Colon (tissue), 2 donors: Measurements from ENCODE around the gene FHOD3.

Experiments
- FAIRE-seq: peaks from 2 replicates; lab custom pipeline; 2012; peaks lifted over from hg19 to GRCh38; lab: Jason Lieb, UNC
- donor health status: control.
- donor health status: control.

The FHOD3 gene

DNA sequence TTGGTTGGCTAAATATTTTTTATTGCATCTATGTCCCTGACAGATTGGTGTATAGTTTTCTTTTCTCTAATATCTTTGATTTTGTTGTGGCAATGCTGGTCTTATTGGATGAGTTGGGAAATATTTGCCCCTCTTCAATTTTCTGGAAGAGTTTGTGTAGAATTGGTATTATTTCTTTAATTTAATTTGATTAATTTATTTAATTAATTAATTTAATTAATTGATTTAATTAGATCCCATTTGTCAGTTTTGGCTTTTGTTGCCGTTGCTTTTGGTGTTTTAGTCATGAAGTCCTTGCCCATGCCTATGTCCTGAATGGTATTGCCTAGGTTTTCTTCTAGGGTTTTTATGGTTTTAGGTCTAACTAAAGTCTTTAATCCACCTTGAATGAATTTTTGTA is 253.8 kb downstream of the FHOD3 start:
- FAIRE-seq: peak; percentile 5

DNA sequence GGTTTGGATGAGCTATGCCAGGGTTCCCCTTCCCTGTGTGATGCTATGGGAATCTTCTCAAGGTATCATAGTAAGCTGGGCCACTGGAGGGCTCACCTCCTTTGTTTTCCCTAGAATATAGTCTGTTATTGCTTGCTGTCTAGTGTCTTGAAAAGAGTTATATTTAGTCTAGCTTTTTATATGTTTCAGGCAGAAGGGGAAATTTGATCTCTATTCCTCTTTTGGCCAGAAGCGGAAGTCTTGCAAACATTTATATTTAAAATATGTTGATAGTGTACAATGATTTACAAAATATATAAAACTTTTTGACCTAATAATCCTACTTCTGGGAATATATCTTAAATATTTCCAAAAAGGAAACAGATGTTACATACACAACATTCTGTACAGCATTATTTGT is 260.7 kb downstream of the FHOD3 start:
- FAIRE-seq: no peak

GRCh38 chr18:36559149-36559857 is 261.8 kb downstream of the FHOD3 start:
- FAIRE-seq: no peak

- no peak for FAIRE-seq
Observed at GRCh38 chr18:36560187-36560586, 262.7 kb downstream of the FHOD3 start.

DNA sequence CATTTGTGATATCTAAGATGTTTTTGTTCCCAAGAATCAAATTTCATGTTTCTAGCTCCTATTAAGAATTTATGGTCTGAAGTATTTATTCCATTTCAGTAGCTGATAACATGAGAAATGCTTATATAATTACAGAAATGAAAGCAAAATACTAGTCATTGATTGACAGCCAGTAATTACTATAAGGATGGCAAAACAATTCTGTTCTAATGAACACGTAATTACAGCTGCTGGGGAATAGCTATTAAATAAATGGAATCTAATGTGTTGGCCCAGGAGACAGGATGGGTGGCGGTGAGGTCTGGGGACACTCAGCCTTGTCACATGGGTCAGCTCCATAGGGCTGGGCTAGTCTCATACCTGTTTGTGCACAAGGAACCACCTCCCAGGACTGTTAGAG is 263.5 kb downstream of the FHOD3 start:
- FAIRE-seq: no peak

- FAIRE-seq: no peak
Observed at GRCh38 chr18:36564841-36565240, 267.3 kb downstream of the FHOD3 start.

- no peak for FAIRE-seq
Observed at GRCh38 chr18:36567800-36568199, 270.3 kb downstream of the FHOD3 start.

- FAIRE-seq: no peak
Observed at GRCh38 chr18:36568487-36568886, 271.0 kb downstream of the FHOD3 start.

DNA sequence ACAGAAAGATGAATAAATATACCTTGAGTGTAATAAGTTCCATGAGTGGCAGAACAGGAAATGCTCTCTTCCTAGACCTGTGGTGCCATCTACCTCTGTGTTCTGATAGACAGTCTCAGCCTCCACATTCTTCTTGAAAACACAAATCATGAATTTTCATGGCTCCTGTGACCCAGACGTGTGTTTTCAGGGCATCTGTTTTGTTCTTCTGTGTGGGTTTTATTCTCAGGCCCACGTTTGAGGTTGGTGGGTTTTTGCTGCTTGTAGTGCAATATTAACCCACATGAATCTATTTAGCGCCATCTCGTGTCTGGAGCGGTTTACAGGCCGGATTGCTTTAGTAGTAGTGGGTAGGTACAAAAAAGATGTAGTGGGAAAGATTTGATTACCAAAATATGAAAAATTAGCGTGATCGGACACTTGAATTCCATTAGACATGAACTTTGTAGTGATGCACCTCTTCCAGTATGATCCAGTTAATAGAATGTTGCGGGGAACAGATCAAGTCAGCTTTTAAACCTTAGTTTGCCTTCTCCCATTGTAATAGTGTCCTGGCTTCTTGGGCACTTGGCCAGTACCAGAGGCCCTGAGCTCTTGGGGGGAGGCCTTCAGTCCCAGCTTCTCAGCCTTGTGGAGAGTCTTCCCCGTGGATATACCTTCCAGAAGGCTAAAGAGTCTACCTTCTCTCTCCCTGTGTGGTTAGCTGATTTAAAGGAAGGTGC is 274.8 kb downstream of the FHOD3 start:
- no peak for FAIRE-seq

DNA sequence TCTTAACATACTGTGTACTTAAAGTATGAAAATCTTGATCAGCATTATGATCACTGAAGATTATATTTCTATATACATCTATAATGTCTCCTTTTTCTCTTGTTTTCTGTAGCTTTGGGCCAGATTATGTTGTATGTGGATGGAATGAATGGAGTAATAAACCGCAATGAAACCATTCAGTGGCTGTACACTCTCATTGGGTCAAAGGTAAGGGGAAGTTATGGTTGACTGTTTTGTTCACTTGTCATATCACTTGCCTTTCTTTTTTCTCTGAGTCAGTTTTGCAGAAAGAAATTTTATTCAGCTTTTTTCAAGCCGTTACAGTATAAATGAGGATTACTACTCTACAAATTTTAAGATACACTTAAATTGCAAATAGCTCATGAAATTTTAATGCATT is 278.8 kb downstream of the FHOD3 start:
- no peak for FAIRE-seq

GRCh38 chr18:36578871-36579710 is 281.6 kb downstream of the FHOD3 start:
- FAIRE-seq: no peak

GRCh38 chr18:36580266-36580665 is 282.8 kb downstream of the FHOD3 start:
- no peak for FAIRE-seq

DNA sequence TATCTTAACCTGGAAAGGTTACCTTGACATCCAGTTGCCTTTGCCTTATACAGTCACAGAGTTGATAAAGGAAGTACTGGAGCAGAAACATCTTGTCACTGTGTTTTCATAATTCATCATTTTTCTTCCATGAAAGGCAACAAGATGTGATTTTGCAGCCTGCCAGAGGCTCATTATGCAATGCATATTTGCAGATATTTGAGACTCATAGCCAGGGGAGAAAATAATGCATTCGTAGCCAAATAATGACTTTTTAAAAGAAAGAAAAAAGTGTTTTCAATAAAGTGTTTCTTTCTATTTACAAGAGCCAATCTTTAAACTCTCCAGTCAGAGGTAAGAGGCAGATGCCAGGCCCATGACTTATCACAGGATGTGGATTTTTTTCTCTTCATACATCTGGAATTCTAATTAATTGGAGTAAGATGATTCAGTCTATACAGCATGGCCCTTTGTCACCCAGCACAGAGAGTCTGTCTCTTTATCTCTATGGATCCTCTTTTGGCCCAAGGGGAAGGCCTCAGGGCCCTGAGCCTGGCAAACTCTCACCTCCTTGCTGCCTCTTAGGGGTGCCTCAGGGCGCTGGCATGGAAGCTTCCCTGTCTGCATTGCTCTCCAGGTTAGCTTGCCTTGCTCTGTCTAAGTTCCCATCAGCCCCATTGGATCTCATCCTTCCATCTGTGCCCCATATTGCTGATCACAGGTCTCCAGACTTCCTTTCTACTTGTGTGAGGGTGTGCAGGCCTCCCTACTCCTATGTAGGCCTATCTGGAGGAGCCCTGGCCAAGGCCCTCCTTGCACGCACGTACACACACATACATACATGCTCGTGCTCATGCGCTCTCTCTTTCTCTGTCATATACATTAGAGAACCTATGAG is 283.6 kb downstream of the FHOD3 start:
- no peak for FAIRE-seq

DNA sequence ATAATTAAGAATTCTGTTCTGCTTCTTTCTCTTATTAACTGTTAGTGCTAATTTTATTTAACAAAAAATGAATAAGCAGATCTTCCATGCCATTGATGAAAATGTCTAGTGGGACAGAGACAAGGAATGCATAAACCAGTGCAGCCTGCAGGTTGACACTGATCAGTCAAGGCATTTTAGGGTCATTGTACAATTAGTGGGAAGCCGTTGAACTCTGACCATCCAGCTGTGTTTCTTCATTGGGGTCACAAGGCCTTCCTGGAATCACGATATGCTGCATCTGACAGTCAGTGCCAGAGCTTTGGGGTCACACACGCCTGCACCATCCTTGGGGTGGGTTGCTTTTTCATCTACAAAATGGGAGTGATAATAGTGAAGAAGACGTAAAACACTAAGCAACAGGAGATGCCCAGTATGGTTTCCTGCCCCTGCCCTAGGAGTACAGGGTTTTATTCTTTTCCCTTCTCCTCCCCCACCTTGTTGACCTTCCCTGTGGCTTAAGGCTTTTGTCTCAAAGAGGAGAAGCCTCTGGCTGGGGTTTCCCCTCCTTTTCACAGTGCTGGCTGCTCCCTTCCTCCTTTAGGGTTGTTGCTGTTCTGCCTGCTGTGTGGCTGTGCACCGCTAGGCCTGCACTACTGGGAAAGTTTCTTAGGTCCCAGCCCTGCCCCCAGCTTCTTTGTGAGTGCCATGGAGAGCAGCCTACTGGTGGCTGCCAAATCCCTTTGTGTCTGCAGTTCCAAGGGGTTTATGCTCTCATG is 285.7 kb downstream of the FHOD3 start:
- FAIRE-seq: no peak

DNA sequence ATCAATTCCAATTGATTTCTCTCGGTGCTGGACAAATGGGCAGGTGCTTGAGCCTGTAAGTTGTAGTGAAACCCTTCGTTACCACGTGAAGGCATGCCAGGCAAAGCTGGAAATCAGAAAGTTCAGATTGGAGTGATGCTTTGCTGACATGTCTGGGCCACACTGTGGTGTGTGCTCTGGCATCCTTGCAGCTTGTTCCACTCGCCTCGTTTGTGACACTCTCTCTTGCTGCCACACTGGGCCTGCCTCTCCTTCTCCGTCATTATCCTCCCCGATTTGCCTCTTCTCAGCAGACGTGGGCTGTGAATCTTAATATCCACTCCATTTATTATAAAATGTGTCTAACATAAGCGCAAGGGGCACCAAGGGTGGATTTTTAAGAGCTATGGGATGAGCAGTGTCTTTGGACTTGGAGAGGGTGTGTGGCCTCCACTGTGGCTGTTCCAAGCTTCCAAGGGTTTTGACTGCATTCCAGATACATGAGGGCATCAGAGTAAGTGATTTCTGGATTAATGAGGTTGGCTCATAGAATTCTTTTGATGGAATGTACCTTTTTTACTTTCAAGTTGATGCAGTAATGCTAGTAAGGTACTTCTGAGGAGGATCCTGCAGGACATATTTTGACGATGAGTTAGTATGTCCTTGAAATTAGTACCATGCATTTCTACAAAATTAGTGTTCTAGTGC is 292.5 kb downstream of the FHOD3 start:
- FAIRE-seq: no peak

- no peak for FAIRE-seq
Observed at GRCh38 chr18:36590621-36591580, 293.4 kb downstream of the FHOD3 start.

DNA sequence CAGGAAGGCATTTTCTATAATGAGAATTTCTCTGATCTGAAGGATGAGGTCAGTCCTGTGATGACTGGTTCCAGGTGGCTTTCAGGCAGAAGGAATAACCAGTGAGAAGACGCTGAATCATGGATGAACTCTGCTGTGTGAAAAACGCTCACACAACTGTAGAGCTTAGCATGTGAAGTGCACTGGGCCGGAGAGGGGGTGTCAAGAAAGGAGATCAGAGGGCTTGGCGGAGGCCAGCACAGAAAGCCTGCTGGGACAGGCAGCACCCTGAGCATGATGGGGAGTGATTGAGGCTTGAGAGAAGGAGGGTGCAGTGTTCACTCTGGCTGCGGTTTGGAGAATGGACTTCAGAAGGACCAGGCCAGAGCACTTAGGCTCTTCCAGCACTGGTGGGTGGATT is 294.8 kb downstream of the FHOD3 start:
- no peak for FAIRE-seq

- no peak for FAIRE-seq
Observed at GRCh38 chr18:36593001-36593400, 295.5 kb downstream of the FHOD3 start.

- no peak for FAIRE-seq
Observed at GRCh38 chr18:36593641-36594040, 296.1 kb downstream of the FHOD3 start.
